Epithelial cell of proximal tubule (primary cell): ENCODE results near the gene FMO2. TPM values are rescaled to one million over a fixed set of nuclear protein-coding genes. Genes with fewer than 3 reads are reported as not detected.

ENCODE experiments used
- DNase-seq: peaks from one replicate; pipeline ENCODE4 v3.0.0-alpha.2; 2011; ENCODE audit warnings: low read depth
- H3K4me3 ChIP-seq: 2 replicates; pipeline ENCODE4 v1.5.1; 2011; ENCODE audit warnings: low read depth, mild to moderate bottlenecking, low read length
- CTCF ChIP-seq: conservative IDR thresholded peaks from 2 replicates; pipeline ENCODE4 v1.5.1; 2012; ENCODE audit warnings: low read depth, mild to moderate bottlenecking, low read length
- total RNA-seq: library from RNA; depleted of rRNA; stranded (reverse); fragments of >200 nt; gene quantifications from 2 replicates; pipeline ENCODE4 v1.2.3, GENCODE V29; 2015

Gene FMO2
- total RNA-seq, 1 donor from 2014 or later = not detected

- H3K4me3 ChIP-seq = no peak overlapping the region
- no peak for TF ChIP-seq CTCF
- DNase-seq = no peak
Observed at GRCh38 chr1:171217658-171218443, 32.8 kb downstream of the FMO2 start.

DNA sequence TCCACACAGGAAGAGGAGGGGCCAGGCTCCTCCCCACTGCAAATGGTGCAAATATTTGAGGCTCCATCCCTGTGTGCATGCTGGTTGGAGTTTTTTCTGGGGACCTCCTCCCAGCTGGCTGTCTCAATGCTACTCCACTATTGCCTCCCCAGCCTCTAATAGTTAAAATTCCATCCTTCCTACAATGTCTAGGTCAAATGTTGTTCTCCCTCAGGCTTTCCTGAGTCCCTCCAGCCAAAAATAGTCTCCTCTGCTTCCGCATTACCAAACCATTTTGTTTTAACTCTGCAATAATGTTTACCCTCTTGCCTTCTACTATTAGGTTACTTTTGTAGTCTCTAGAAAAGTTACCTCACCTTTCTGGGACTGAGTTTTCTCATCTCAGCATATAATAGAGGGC lies 33.6 kb downstream of the FMO2 start:
- TF ChIP-seq CTCF = no peak
- DNase-seq = no peak
- H3K4me3 ChIP-seq = no peak overlapping the region

DNA sequence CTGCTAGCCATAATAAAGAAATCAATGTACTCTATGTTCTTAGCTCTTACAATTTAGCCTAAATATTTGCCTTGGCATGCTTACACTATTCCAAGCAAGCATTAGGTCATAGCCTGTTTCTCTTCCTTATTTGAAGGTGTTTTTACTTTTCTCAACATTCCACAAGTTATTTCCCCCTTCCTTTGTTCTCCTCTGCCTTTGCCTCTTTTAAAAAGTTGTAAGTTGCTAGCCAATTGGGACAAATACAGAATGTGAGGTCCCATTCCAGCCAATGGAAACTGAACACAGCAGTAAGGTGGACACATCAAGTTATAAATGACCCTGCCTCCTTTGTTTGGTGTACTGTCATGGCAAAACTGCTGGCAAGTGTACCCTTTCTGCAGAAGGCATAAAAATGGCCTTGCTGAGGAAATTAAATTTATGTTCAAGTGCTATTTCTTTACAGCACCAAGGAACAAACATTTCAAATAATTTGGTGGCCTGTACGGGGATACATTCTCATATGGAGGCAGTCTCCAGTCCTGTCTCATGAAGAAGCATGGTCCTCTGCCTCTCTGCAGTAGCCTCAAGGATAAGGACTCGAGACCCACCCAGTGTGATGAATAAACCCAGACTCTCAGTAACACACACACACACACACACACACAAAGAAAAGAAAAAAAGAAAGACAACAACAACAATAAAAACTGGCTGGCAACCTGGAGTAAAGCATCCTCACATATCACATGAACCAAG lies 34.4 kb downstream of the FMO2 start:
- TF ChIP-seq CTCF = no peak
- no peak overlapping the region for H3K4me3 ChIP-seq
- no peak for DNase-seq

DNA sequence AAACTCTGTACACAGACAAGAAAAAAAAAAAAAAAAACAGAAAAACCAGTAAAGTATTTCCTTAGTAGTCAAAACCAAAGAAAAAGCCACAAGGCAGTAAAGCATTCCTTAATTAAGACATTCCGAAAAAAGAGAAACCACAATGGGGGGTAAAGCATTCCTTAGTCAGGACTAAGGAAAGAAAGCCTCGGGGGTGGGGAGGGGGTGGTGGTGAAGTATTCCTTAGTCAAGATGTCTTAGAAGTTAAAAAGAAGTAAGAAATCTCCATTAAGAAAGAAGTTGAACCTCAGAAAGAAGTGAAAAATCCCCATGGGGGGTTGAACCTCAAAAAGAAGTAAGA lies 35.0 kb downstream of the FMO2 start:
- no peak overlapping the region for H3K4me3 ChIP-seq
- peak; percentile 22 for DNase-seq
- no peak for TF ChIP-seq CTCF

GRCh38 chr1:171220581-171221054 lies 35.5 kb downstream of the FMO2 start:
- H3K4me3 ChIP-seq = no peak overlapping the region
- no peak for DNase-seq
- TF ChIP-seq CTCF = no peak

- no peak overlapping the region for H3K4me3 ChIP-seq
- DNase-seq = no peak
- no peak for TF ChIP-seq CTCF
Observed at GRCh38 chr1:171221665-171222591, 36.8 kb downstream of the FMO2 start.
